H1 (cell line): Measurements from ENCODE around the gene PDE8A. TPM values are rescaled to one million over a fixed set of nuclear protein-coding genes. Genes with fewer than 3 reads are reported as not detected.

ENCODE experiments used
- ASH2L ChIP-seq: fragments of 200-600, 300-600 bp; sonication (generic); IDR thresholded peaks from one replicate; pipeline ENCODE4 v1.7.1; 2017; ENCODE audit warnings: low read length
- CHD1 ChIP-seq: IDR thresholded peaks from 2 replicates; pipeline ENCODE4 v1.6.1; 2012; ENCODE audit warnings: low read depth, low read length, improper control_type of control experiment
- EP300 ChIP-seq, 2 experiments: IDR thresholded peaks; 1 replicate in 1 of 2; 2 replicates in 1 of 2; pipeline ENCODE4 v1.6.1; 2011 to 2012; ENCODE audit warnings: low read depth in 2 of 2, low read length in 2 of 2, mild to moderate bottlenecking in 2 of 2, borderline replicate concordance in 1 of 2, inconsistent platforms in 1 of 2, moderate library complexity in 1 of 2
- KDM1A ChIP-seq: fragments of 200-600, 300-600 bp; sonication (generic); IDR thresholded peaks from 2 replicates; pipeline ENCODE4 v1.7.1; 2016; ENCODE audit warnings: mild to moderate bottlenecking, low read length, borderline replicate concordance
- KDM4A ChIP-seq: IDR thresholded peaks from one replicate; pipeline ENCODE4 v1.7.1; 2012; ENCODE audit warnings: low read depth, mild to moderate bottlenecking, moderate library complexity, low read length, inconsistent platforms; ENCODE audit not compliant: severe bottlenecking
- RNF2 ChIP-seq: fragments of 200-900, 300-1000 bp; sonication (generic); IDR thresholded peaks from 2 replicates; pipeline ENCODE4 v1.7.1; 2016; ENCODE audit warnings: borderline replicate concordance, low read depth, mild to moderate bottlenecking, antibody characterized with exemption, low read length; ENCODE audit not compliant: poor library complexity, severe bottlenecking; ENCODE audit errors: missing control alignments
- SAP30 ChIP-seq: fragments of 300-600 bp; sonication (generic); IDR thresholded peaks from 2 replicates; pipeline ENCODE4 v1.7.1; 2012; ENCODE audit warnings: low read length, moderate library complexity, mild to moderate bottlenecking, inconsistent platforms; ENCODE audit not compliant: insufficient read depth, insufficient replicate concordance
- SP2 ChIP-seq: IDR thresholded peaks from 2 replicates; pipeline ENCODE4 v1.6.1; 2012; ENCODE audit warnings: mild to moderate bottlenecking, low read length, inconsistent platforms
- TAF1 ChIP-seq: IDR thresholded peaks from 2 replicates; pipeline ENCODE4 v1.6.1; 2011; ENCODE audit warnings: mild to moderate bottlenecking, low read depth, low read length
- polyA plus RNA-seq, 7 experiments: library from polyadenylated mRNA; depleted of rRNA in 3 of 7; stranded (reverse) in 5 of 7; unstranded in 2 of 7; fragments of >200 nt in 5 of 7; fragments of 200-250 nt in 2 of 7; gene quantifications; 1 replicate in 5 of 7; 2 replicates in 1 of 7; 4 replicates in 1 of 7; pipeline versions ENCODE4 v1.2.1 to v1.2.3, GENCODE V29; 2011 to 2013; ENCODE audit warnings: missing spikeins in 2 of 7, mixed read lengths in 2 of 7
- total RNA-seq: library from RNA; stranded (reverse); fragmentation: NEBNext Ultra II Directional; extraction: Animal tissue kit (Norgen Biotek cat#: 25700); gene quantifications from 2 replicates; pipeline ENCODE4 v1.2.1, GENCODE V29; 2021
- TF ChIP-seq, protein P1 (sequence below): fragments of 300-600 bp; sonication (generic); IDR thresholded peaks from 2 replicates; pipeline ENCODE4 v1.7.1; 2012; ENCODE audit warnings: low read length, moderate library complexity, mild to moderate bottlenecking, inconsistent platforms; ENCODE audit not compliant: insufficient replicate concordance

The PDE8A gene
- total and polyA plus RNA-seq, 2 of the 8 experiments (the other 6 are each of a cell fraction or from before 2014, with no cell fraction given) = 6.9 to 7.8 TPM

DNA sequence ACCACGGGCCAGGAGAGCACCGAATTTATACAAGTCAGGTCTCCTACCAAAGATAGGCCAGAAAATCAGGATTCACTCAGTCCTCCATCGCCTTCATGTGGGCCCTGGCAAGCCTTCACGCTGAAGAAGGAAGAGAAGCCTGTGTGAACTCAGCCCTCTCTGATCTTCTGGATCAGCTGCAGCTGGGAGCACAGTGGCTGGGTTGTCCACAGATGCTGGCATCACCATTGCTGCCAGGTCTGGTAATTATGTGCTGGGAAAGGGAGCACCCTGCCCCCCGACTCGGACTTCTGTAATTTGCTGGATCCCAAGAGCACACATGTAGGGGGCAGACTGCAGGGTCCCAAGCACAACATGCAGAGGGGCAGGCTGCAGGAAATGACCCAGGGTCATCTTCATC, 12.4 kb upstream of the PDE8A start (continued):
- TF ChIP-seq, protein P1, sequence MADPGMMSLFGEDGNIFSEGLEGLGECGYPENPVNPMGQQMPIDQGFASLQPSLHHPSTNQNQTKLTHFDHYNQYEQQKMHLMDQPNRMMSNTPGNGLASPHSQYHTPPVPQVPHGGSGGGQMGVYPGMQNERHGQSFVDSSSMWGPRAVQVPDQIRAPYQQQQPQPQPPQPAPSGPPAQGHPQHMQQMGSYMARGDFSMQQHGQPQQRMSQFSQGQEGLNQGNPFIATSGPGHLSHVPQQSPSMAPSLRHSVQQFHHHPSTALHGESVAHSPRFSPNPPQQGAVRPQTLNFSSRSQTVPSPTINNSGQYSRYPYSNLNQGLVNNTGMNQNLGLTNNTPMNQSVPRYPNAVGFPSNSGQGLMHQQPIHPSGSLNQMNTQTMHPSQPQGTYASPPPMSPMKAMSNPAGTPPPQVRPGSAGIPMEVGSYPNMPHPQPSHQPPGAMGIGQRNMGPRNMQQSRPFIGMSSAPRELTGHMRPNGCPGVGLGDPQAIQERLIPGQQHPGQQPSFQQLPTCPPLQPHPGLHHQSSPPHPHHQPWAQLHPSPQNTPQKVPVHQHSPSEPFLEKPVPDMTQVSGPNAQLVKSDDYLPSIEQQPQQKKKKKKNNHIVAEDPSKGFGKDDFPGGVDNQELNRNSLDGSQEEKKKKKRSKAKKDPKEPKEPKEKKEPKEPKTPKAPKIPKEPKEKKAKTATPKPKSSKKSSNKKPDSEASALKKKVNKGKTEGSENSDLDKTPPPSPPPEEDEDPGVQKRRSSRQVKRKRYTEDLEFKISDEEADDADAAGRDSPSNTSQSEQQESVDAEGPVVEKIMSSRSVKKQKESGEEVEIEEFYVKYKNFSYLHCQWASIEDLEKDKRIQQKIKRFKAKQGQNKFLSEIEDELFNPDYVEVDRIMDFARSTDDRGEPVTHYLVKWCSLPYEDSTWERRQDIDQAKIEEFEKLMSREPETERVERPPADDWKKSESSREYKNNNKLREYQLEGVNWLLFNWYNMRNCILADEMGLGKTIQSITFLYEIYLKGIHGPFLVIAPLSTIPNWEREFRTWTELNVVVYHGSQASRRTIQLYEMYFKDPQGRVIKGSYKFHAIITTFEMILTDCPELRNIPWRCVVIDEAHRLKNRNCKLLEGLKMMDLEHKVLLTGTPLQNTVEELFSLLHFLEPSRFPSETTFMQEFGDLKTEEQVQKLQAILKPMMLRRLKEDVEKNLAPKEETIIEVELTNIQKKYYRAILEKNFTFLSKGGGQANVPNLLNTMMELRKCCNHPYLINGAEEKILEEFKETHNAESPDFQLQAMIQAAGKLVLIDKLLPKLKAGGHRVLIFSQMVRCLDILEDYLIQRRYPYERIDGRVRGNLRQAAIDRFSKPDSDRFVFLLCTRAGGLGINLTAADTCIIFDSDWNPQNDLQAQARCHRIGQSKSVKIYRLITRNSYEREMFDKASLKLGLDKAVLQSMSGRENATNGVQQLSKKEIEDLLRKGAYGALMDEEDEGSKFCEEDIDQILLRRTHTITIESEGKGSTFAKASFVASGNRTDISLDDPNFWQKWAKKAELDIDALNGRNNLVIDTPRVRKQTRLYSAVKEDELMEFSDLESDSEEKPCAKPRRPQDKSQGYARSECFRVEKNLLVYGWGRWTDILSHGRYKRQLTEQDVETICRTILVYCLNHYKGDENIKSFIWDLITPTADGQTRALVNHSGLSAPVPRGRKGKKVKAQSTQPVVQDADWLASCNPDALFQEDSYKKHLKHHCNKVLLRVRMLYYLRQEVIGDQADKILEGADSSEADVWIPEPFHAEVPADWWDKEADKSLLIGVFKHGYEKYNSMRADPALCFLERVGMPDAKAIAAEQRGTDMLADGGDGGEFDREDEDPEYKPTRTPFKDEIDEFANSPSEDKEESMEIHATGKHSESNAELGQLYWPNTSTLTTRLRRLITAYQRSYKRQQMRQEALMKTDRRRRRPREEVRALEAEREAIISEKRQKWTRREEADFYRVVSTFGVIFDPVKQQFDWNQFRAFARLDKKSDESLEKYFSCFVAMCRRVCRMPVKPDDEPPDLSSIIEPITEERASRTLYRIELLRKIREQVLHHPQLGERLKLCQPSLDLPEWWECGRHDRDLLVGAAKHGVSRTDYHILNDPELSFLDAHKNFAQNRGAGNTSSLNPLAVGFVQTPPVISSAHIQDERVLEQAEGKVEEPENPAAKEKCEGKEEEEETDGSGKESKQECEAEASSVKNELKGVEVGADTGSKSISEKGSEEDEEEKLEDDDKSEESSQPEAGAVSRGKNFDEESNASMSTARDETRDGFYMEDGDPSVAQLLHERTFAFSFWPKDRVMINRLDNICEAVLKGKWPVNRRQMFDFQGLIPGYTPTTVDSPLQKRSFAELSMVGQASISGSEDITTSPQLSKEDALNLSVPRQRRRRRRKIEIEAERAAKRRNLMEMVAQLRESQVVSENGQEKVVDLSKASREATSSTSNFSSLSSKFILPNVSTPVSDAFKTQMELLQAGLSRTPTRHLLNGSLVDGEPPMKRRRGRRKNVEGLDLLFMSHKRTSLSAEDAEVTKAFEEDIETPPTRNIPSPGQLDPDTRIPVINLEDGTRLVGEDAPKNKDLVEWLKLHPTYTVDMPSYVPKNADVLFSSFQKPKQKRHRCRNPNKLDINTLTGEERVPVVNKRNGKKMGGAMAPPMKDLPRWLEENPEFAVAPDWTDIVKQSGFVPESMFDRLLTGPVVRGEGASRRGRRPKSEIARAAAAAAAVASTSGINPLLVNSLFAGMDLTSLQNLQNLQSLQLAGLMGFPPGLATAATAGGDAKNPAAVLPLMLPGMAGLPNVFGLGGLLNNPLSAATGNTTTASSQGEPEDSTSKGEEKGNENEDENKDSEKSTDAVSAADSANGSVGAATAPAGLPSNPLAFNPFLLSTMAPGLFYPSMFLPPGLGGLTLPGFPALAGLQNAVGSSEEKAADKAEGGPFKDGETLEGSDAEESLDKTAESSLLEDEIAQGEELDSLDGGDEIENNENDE = no peak
- TF ChIP-seq TAF1 = no peak
- TF ChIP-seq KDM4A = no peak
- no peak for TF ChIP-seq KDM1A
- no peak for TF ChIP-seq ASH2L
- TF ChIP-seq RNF2 = no peak
- TF ChIP-seq SAP30 = no peak
- no peak for TF ChIP-seq SP2
- TF ChIP-seq EP300 (IDR thresholded peaks at IDR 0.05; ENCODE audit: borderline replicate concordance in 1 of 2, low read depth in 2 of 2, low read length in 2 of 2) = no peak
- no peak for TF ChIP-seq CHD1
